Heart right ventricle (tissue), 16 donors: ENCODE data around the gene GP1BA. TPM values are rescaled to one million over a fixed set of nuclear protein-coding genes. Genes with fewer than 3 reads are reported as not detected.
"Not testable (repeated sequence)": the region's sequence is repeated elsewhere in the genome, so short reads cannot be mapped to it uniquely, and the experiment has no call there.

ENCODE experiments used
- ATAC-seq, 8 donors: fragments of 200-7000 bp; cut with Tn5 transposase; one replicate each; pipeline ENCODE4 v1.9.1; 2020; ENCODE audit warnings: mild to moderate bottlenecking in 8 of 8, moderate library complexity in 8 of 8, moderate number of reproducible peaks in 1 of 8
- DNase-seq, 2 donors: peaks; one replicate each; pipeline ENCODE4 v3.0.0-alpha.2; 2020
- H3K27ac ChIP-seq, 10 donors: fragments of 200-600 bp; sonication (generic) in 2 of 10; one replicate each; pipeline versions ENCODE4 v1.5.0 to v1.8.0; 2020 to 2022; ENCODE audit warnings: mild to moderate bottlenecking in 3 of 10
- H3K27me3 ChIP-seq, 7 donors: fragments of 200-600 bp; one replicate each; pipeline ENCODE4 v1.8.0; 2021 to 2022; ENCODE audit warnings: mild to moderate bottlenecking in 2 of 7
- H3K36me3 ChIP-seq, 9 donors: fragments of 200-600 bp; sonication (generic) in 1 of 9; one replicate each; pipeline versions ENCODE4 v1.5.0 to v1.8.0; 2020 to 2022; ENCODE audit warnings: mild to moderate bottlenecking in 2 of 9
- H3K4me1 ChIP-seq, 9 donors: fragments of 200-600 bp; sonication (generic) in 1 of 9; one replicate each; pipeline versions ENCODE4 v1.5.0 to v1.8.0; 2020 to 2022; ENCODE audit warnings: mild to moderate bottlenecking in 4 of 9
- H3K4me3 ChIP-seq, 10 donors: fragments of 200-600 bp; sonication (generic) in 2 of 10; one replicate each; pipeline versions ENCODE4 v1.5.0 to v1.8.0; 2020 to 2022; ENCODE audit warnings: mild to moderate bottlenecking in 7 of 10, moderate library complexity in 2 of 10
- H3K9me3 ChIP-seq, 11 donors: fragments of 200-600 bp in 10 of 11; sonication (generic) in 2 of 11; one replicate each; pipeline versions ENCODE4 v1.5.0 to v1.8.0; 2013 to 2022; ENCODE audit warnings: mild to moderate bottlenecking in 2 of 11, control low read depth in 1 of 11, moderate library complexity in 1 of 11
- CTCF ChIP-seq, 9 donors: fragments of 200-600 bp; sonication (generic) in 2 of 9; IDR thresholded peaks; one replicate each; pipeline versions ENCODE4 v1.5.0 to v1.8.0; 2021 to 2022; ENCODE audit warnings: antibody characterized with exemption in 9 of 9, mild to moderate bottlenecking in 5 of 9, moderate library complexity in 1 of 9
- WGBS, 2 donors: extraction: QIAGEN DNeasy Blood & Tissue Kit; methylation state at CpG; one replicate each; pipeline ENCODE4 v1.1.7; 2013; ENCODE audit warnings: inconsistent platforms in 1 of 2; 5-methylcytosine and 5-hydroxymethylcytosine counted together
- intact Hi-C, 10 donors: fragments of 100-400 bp; cut with DNase I; formaldehyde crosslinking; loops; one replicate each; pipeline versions ENCODE4 v1.11.1 to v1.14.2; 2022
- polyA plus RNA-seq, 2 donors: library from polyadenylated mRNA; stranded (reverse); fragments of 200-250 nt; gene quantifications; one replicate each; pipeline ENCODE4 v1.2.3, GENCODE V29; 2013
- total RNA-seq, 10 donors: library from RNA; stranded (reverse); fragmentation: NEBNext Ultra II Directional in 3 of 10; extraction: Animal tissue kit (Norgen Biotek cat#: 25700) in 3 of 10; gene quantifications; one replicate each; pipeline versions ENCODE4 v1.2.1 to v1.2.4, GENCODE V29; 2021 to 2023
- donor health status: Arrhythmogenic right ventricular cardiomyopathy.
- donor health status: ischemic (EF 13 %, LVEDD 7.1; RV severe dilation, severe dysfunction).
- donor health status: healthy with polysubstance abuse.
- donor health status: DM: no; HTN: yes; CAD: no.
- donor health status: DM: no; HTN: no; CAD: no.
- donor health status: ischemic (EF 25% LVEDD 6.9; RV normal size, moderate dysfunction).
- donor health status: ischemic (EF 25% LVEDD 5.7; RV mildly dilated, moderate dysfunction).
- donor health status: healthy.
- donor health status: DM: yes; HTN: yes; CAD: no.
- donor health status: Ischemic cardiomyopathy.
- donor health status: ischemic (EF 35%, LVEDD 5.7; RV mildly dilated, moderate dysfunction).
- donor health status: nonischemic (EF 11% LVEDD 7.7; RV severe dilation, severe dysfunction).
- donor health status: DM: yes; HTN: yes; CAD: no.
- donor health status: PGD.
- donor health status: ischemic (EF 29% LVEDD 5.4; RV normal size, mild dysfunction).
- donor health status: nonischemic (EF 23%, LVEDD 6.1; RV moderate dilation, normal function).

The GP1BA gene
- total and polyA plus RNA-seq, 12 donors: 0.04 to 0.53 (median 0.26) TPM; not detected in 5

- no peak for TF ChIP-seq CTCF (IDR thresholded peaks at IDR 0.05)
- no peak overlapping the region for H3K4me3 ChIP-seq
- ATAC-seq (no peak), DNase-seq (no peak)
- H3K4me1 ChIP-seq: peaks cover 0 to 9% (median 6%) of the 10 kb centered on the region in 9 donors
- intact Hi-C loops: loop anchor here in 2 of 10 donors (10.0 kb wide), 2 partner anchors 71 to 151 kb away; partner anchors contain the start of gene CAMTA2 (in 1 of the 2)
- no peaks in the 10 kb centered on the region for H3K27me3 ChIP-seq
- H3K27ac ChIP-seq: no peak overlapping the region
- H3K36me3 ChIP-seq: no peaks in the 10 kb centered on the region
- WGBS, 2 donors: 86 to 96% methylated on average over 1 of the region's 1 CpG
- no peaks in the 10 kb centered on the region for H3K9me3 ChIP-seq
These were observed 18.1 kb upstream of the GP1BA start for GRCh38 chr17:4913994-4914393.

- 90 to 94% methylated on average over 4 of the region's 4 CpGs for WGBS, 2 donors
These were observed 17.5 kb upstream of the GP1BA start for GRCh38 chr17:4914551-4914950.

GRCh38 chr17:4919511-4920047, 12.5 kb upstream of the GP1BA start:
- WGBS, 2 donors: 68 to 70% methylated on average over 8 of the region's 8 CpGs
- no peak for TF ChIP-seq CTCF (IDR thresholded peaks at IDR 0.05)
- Histone ChIP-seq H3K27ac (no peak overlapping the region), H3K27me3 (no peaks in the 10 kb centered on the region), H3K36me3 (no peaks in the 10 kb centered on the region), H3K4me3 (no peak overlapping the region), H3K4me1 (peaks cover 0 to 11% (median 0%) of the 10 kb centered on the region in 9 donors), H3K9me3 (no peaks in the 10 kb centered on the region)
- intact Hi-C loops: loop anchor here in 2 of 10 donors (10.0 kb wide), 2 partner anchors 65 to 145 kb away; partner anchors contain the start of gene CAMTA2 (in 1 of the 2)
- ATAC-seq (no peak), DNase-seq (no peak)

More at GRCh38 chr17:4914551-4914950, 17.5 kb upstream of the GP1BA start:
- ATAC-seq, H3K4me3 ChIP-seq, H3K27ac ChIP-seq, H3K9me3 ChIP-seq, DNase-seq, H3K36me3 ChIP-seq, H3K27me3 ChIP-seq, H3K4me1 ChIP-seq: not testable (repeated sequence)
- intact Hi-C loops: loop anchor here in 2 of 10 donors (10.0 kb wide), 2 partner anchors 70 to 150 kb away; partner anchors contain the start of gene CAMTA2 (in 1 of the 2)

GRCh38 chr17:4920351-4921048, 11.6 kb upstream of the GP1BA start:
- no peaks in the 10 kb centered on the region for H3K36me3 ChIP-seq

More at GRCh38 chr17:4920351-4921048, 11.6 kb upstream of the GP1BA start:
- WGBS, 2 donors: 88 to 90% methylated on average over 10 of the region's 10 CpGs
- H3K9me3 ChIP-seq: no peaks in the 10 kb centered on the region
- no peaks in the 10 kb centered on the region for H3K27me3 ChIP-seq
- H3K4me3 ChIP-seq: no peak overlapping the region
- ATAC-seq (peak in 1 of 8 donors; percentile 56), DNase-seq (no peak)
- intact Hi-C loops: no loop called here
- no peak overlapping the region for H3K27ac ChIP-seq
- no peak for TF ChIP-seq CTCF (IDR thresholded peaks at IDR 0.05)
- H3K4me1 ChIP-seq: peaks cover 0 to 11% (median 0%) of the 10 kb centered on the region in 9 donors
